GM18951 (cell line): ENCODE measurements around the gene CDC34.

Source experiments
- POLR2A ChIP-seq: IDR thresholded peaks from 4 replicates; pipeline ENCODE4 v1.6.1; 2011; ENCODE audit warnings: mild to moderate bottlenecking; ENCODE audit not compliant: insufficient read length, insufficient read depth; ENCODE audit errors: extremely low read depth
- in situ Hi-C: fragments of 300-500 bp; cut with MboI; formaldehyde crosslinking; loops from one replicate; pipeline ENCODE4 v1.12.0; 2022; ENCODE audit warnings: low sequenced_read_pairs, mixed read lengths, inconsistent platforms; ENCODE audit not compliant: unreplicated experiment

Gene CDC34

DNA sequence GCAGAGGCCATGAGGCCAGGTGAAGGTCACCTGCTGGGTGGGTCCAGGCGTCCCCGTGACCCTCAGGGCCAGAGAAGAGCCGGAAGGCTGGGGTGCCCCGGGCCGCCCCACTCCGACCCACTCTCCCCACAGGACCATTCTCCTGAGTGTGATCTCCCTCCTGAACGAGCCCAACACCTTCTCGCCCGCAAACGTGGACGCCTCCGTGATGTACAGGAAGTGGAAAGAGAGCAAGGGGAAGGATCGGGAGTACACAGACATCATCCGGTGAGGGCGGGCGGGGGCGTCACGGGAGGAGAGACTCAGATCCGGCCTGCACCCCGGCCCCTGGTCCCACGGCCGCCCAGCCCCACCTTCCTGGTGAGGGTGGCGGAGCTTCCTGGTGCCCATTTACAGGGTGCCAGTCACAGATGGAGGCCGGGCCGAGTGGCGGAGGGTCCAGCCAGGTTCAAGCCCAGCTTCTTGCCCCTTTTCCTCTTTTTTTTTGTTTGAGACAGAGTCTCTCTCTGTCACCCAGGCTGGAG lies 5.4 kb downstream of the CDC34 start:
- in situ Hi-C loops = no loop called here
- TF ChIP-seq POLR2A = no peak

- no peak for TF ChIP-seq POLR2A
- in situ Hi-C loops = no loop called here
Measured at GRCh38 chr19:538641-539428, 7.3 kb downstream of the CDC34 start.

GRCh38 chr19:539429-540030 lies 8.0 kb downstream of the CDC34 start:
- no peak for TF ChIP-seq POLR2A
- in situ Hi-C loops = no loop called here

- TF ChIP-seq POLR2A = no peak
- in situ Hi-C loops = no loop called here
Measured at GRCh38 chr19:540867-541637, 9.5 kb downstream of the CDC34 start.

GRCh38 chr19:541699-542098 lies 10.1 kb downstream of the CDC34 start:
- TF ChIP-seq POLR2A = no peak
- in situ Hi-C loops = no loop called here

DNA sequence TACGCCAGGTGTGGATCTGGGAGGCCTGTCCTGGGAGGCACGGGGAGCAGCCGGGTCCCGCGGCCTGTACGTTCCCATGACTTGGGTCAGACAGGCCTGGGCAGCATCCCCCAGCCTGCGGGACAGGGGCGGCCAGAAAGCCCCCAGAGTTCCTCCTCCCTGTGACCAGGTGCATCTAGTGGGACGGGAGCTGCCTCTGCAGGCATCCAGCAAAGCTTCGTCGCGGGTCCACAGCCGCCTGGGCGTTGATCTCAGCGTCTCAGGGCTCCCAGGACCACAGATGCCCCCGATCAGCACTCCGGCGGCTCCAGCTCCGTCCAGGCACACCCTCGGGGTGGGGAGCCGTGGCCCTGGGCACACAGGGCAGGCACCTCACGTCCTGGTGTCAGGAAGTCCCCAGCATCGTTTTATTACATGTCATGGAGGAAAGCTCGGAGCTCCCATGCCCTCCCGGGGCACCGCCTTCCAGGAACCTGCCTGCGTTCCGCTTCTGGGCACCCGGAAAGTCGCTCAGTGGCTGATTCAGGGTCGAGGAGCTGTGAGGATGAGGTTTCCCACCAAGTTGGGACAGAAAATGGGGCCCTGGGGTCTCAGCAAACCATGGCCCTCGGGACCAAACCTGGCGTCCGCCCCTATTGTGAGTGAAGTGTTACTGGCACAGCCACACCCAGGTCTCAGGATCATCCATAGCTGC lies 10.8 kb downstream of the CDC34 start:
- no peak for TF ChIP-seq POLR2A
- in situ Hi-C loops = no loop called here

DNA sequence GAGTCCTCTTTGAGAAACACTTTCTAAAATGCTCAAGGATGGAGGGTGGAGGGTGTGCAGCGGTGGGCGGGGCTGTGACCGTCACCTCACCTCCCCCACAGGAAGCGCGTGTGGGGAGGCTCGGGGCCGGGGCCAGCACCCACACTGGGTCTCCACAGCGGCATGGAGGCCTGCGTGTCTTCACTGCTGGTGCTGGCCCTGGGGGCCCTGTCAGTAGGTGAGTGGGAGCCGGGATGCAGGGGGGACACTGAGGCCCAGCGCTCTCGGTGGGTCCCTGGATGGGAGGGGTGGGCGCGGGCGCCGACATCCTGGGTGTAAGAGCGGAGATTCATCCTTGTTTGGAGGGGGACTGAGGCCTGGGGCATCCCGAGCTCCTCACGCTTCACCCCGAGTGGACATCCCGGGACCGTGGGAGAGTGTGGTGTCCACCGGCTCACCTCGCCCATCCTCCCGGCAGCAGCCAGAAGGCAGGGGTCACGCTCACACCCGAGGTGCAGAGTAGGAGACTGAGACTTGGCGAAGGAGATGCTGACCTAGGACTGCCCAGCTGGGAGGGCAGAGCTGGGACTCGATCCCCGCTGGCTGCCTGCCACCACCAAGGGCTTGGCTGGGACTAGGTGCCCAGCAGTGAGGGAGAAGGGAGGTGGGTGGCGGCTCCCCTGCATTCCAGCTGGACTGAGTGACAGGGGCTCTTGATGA lies 12.5 kb downstream of the CDC34 start, which contains the start of gene GZMM:
TSS of gene GZMM (plus strand) at position 144 of the 699 bp plus-strand sequence. CDS start at position 163, 19 bp downstream.
- in situ Hi-C loops = no loop called here
- no peak for TF ChIP-seq POLR2A

- no peak for TF ChIP-seq POLR2A
- in situ Hi-C loops = no loop called here
Measured at GRCh38 chr19:547117-547516, 15.6 kb downstream of the CDC34 start.

GRCh38 chr19:547836-548720 lies 16.5 kb downstream of the CDC34 start:
- in situ Hi-C loops = no loop called here

DNA sequence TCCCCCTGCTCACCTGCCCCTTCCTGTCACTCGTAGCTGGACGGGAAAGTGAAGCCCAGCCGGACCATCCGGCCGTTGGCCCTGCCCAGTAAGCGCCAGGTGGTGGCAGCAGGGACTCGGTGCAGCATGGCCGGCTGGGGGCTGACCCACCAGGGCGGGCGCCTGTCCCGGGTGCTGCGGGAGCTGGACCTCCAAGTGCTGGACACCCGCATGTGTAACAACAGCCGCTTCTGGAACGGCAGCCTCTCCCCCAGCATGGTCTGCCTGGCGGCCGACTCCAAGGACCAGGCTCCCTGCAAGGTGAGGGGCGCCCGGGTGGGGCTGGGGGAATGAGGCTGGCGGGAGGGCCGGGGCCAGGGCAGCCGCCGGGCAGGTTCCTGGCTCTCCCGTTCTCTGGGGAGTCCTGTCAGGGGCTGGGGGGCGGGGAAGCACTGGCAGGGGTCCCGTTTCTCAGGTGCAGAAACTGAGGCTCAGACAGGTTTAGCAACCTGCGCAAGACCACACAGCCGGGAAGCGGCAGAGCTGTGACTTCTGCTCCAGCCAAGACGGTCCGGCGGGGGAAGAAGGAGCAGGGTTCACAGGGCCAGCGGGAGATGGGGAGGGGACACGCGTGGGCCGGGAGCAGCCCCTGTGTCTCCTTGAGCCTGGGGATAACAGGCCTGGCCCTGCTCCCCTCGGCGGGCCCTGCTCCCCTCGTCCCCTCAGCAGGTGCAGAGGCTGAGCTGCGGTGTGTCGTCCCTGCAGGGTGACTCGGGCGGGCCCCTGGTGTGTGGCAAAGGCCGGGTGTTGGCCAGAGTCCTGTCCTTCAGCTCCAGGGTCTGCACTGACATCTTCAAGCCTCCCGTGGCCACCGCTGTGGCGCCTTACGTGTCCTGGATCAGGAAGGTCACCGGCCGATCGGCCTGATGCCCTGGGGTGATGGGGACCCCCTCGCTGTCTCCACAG lies 17.6 kb downstream of the CDC34 start:
- in situ Hi-C loops = no loop called here
- no peak for TF ChIP-seq POLR2A

More at GRCh38 chr19:547836-548720, 16.5 kb downstream of the CDC34 start:
- no peak for TF ChIP-seq POLR2A
